MM.1S (cell line): ENCODE results near the gene RABL6.

Experiments
- CTCF ChIP-seq: fragments of 300-600 bp; sonication (generic); IDR thresholded peaks from 2 replicates; pipeline ENCODE4 v1.5.1; 2016; ENCODE audit warnings: antibody characterized with exemption, low read length, mixed read lengths
- EZH2 ChIP-seq: fragments of 300-600 bp; sonication (generic); optimal IDR thresholded peaks from 2 replicates; pipeline ENCODE3; 2017; ENCODE audit warnings: low read depth, mild to moderate bottlenecking, antibody characterized with exemption, low read length, mixed read lengths
- EZH2phosphoT487 ChIP-seq: fragments of 300-600 bp; sonication (generic); IDR thresholded peaks from 2 replicates; pipeline ENCODE4 v1.6.1; 2018; ENCODE audit warnings: antibody characterized with exemption, low read length

GRCh38 chr9:136799079-136799853, 8.5 kb upstream of the RABL6 start:
- TF ChIP-seq EZH2: no peak
- TF ChIP-seq CTCF: no peak
- TF ChIP-seq EZH2phosphoT487: no peak
